ENCODE measurements around the gene MRPL12.

MRPL12 gene

DNA sequence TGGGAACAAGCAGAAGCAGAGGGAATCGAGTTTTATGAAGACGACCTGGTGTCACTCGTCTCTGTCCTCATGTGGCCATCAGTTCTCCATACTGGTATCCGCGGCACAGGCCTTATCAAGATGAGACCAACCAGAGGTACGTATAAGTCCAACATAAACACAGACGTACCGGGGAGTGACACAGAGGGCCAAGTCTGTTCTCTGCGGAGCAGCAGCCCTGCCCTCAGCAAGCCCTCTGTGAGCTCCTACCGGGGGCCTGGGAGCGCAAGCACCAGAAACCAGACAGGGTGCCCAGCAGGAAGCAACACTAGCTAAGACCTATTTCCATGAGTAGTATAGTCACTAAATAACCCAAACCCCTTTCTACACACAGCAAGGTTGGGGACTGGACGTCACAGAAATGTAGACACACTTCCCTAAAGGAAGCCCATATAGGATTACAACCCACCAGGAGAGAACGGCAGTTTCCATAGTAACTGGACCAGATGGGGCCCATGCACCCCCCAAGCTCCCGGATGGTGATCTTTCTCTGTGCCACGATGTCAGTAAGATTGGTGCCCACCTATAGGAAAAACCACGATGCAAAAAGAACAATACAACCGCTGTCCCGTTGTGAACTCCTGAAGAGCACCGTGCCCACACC lies 20.5 kb upstream of the MRPL12 start:
- no peak for DNase-seq (ENCODE audit: low read depth in 2 of 2)

DNA sequence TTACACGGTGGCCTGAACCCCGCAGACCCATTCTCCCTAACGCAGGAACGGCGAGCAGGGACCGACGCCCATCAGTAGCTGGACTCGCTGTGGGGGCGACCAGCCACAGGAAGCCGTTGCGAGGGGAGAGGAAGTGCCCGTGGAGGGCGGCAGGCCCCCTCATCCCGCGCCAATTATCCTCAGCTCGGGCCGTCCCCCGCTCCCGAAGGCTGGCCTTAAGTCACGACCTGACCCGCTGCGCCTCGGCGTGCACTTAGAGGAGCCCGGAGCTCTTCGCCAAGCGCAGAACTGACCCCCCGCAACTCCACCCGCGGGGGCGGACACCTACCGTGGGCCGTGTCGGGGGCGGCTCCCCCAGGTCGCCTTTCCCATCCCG lies 20.0 kb upstream of the MRPL12 start:
- no peak for DNase-seq (ENCODE audit: low read depth in 2 of 2)

DNA sequence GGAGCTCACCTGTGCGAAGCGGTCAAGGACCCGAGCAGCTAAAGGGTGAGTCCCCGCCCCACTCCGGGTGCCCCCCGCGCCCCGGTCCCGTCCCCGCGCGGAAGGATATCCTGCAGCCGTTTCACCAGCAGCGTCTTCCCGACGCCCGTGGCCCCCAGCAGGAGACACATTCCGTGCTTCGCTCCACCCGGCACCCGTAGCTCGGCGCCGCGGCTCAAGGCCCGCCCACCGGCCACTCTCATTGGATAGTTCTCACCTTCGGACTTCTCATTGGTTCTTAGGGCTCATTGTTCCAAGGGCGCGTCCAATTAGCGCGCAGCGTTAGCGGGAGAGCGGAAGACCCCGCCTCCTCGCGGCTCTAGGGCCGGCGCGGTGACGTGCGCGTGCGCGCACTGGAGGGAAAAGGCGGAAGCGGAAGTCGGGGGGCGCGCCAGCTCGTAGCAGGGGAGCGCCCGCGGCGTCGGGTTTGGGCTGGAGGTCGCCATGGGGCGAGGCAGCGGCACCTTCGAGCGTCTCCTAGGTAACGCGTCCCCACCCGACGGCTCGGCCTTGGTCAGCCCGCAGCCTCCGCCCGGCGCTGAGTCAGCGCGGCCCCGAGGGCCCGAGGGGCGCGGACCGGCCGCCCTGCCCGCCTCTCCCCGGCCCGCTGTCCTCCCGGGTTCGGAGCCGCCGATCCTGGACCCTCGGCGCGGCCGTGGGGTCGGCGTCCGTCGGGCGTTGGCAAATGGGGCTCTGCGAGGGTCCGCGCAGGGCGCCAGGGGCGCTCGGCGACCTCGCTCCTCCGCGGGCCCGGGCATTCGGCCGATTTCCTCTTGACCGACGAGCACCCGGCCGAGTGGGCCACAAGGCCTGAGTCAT lies 19.4 kb upstream of the MRPL12 start, which contains the start of the genes ARL16 and HGS:
ARL16 (minus strand) TSS at position 214 of the 858 bp plus-strand sequence; CDS start at position 170, 44 bp downstream.
HGS (plus strand) TSS at position 428 of the 858 bp plus-strand sequence; CDS start at position 484, 56 bp downstream.
- peak; percentile 95 for DNase-seq (ENCODE audit: low read depth in 2 of 2)

DNA sequence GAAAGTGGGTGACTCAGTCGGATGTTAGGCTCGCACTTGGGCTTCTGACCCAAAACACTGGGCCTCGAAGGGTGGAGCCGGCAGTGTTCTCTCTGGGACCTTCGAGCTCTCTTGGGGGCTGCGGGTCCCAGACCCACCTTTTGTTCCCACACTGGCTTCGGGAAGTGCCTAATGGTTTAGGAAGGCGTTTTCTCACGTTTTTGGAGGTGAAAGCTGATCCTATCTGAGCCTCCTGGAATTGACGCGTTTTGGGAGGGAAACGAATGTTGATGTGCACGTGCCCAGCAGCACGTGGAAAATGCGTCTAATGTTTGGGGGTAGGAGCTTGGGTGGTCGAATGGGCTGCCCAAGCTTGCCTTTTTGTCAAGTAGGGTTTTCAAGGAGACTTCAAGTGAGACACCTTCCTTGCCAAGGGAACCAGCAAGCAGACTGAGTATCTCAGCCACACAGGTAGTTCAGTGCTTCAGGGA lies 18.7 kb upstream of the MRPL12 start:
- DNase-seq (ENCODE audit: low read depth in 2 of 2) = no peak

DNA sequence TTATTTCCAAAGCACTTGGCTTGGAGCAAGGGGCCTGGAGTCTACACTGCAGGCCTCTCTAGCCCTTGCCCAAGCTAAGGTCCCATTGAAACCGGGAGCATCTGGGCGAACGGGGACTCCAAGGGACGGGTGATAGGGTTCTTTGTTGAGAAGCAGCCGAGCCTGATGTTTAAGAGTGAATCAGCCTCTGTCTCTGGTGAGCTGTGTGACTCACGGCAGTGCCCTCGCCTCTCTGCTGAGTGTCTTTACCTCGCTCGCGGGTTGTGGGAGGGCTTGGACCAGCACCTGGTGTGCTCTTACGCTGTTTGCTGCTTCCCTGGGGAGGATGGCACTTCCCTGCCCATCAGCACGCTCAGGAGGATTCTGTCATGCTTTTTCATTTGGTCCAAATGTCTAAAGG lies 18.1 kb upstream of the MRPL12 start:
- peak; percentile 40 to 45 for DNase-seq (ENCODE audit: low read depth in 2 of 2)

DNA sequence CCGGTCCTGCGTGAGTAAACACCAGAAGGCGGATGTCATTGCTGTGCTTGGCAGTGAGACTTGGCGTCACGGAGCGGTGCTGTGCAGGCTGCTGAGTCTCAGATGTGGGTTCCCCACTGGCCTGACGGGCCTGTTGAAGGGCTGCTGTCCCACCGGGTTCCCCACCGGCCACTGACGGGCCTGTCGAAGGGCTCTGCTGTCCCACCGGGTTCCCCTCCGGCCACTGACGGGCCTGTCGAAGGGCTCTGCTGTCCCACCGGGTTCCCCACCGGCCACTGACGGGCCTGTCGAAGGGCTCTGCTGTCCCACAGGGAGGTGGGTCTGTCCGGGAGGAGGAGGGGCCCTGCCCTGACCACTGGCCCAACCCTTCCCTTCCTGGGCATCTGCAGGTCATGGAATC lies 16.6 kb upstream of the MRPL12 start:
- DNase-seq (ENCODE audit: low read depth in 2 of 2) = no peak

DNA sequence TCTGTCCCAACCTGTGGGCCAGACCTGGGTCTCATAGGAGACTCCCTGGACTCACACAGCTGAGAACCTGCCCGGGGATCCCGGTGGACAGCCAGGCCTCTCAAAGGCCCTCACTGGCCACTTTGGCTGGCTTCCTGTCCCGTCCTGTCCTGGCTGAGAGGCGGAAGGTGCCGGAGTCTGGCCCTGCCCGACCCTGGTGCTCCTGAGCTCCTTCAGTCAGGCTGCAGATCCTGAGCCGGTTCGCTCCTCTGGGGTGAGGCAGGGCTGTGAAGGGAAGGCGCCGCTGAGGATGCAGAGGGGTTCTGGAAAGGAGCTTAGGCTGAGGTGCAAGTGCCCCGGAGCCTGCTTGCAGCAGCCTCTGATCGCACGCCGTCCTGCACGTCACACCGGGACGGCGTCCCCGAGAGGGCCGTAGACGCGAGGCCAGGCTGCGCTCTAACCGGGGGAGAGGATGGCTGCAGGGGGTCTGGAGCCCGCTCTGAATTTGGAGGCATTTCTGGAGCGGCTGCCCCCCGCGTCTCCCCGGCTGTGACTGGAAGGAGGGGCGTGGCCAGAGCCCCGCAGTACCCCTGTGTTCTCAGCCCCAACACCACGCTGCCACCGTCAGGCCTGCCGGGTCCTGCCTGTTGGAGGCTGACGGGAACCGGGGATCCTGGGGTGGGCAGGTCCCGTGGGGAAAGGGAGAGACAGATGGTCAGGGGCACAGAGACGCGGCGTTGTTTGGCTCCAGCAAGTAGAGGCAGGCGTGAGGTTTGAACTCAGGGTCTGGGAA lies 15.2 kb upstream of the MRPL12 start:
- no peak for DNase-seq (ENCODE audit: low read depth in 2 of 2)

DNA sequence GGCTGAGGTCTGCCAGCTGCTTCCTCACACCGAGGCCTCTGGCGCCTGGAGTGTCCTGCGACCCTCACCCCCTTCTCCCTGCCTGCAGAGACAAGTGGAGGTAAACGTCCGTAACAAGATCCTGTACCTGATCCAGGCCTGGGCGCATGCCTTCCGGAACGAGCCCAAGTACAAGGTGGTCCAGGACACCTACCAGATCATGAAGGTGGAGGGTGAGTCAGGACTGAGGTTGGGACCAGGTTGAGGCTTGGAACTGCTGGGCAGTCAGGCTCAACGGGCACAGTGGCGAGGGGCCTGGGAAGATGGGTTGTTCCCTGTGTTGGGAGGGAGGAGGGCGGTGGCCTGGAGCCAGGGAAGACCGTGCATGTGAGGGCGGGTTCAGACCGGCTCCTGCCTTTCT lies 14.6 kb upstream of the MRPL12 start:
- no peak for DNase-seq (ENCODE audit: low read depth in 2 of 2)

DNA sequence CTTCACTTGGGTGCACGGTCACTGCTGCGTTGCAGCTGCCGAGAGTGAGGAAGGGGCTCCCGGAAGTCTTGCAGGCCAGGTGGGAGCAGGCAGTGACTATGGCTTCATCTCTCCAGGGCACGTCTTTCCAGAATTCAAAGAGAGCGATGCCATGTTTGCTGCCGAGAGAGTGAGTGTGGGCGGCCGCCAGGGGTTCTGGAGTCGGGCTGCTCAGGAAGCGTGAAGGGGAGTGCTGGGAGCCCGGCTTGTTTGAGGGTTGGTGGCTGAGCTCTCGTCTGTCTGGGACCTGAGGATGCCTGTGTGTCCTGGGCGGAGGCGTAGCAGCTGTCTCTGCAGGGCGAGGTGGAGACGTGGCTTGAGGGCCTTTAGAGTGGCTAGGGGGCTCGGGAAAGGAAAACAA lies 13.1 kb upstream of the MRPL12 start:
- no peak for DNase-seq (ENCODE audit: low read depth in 2 of 2)

DNA sequence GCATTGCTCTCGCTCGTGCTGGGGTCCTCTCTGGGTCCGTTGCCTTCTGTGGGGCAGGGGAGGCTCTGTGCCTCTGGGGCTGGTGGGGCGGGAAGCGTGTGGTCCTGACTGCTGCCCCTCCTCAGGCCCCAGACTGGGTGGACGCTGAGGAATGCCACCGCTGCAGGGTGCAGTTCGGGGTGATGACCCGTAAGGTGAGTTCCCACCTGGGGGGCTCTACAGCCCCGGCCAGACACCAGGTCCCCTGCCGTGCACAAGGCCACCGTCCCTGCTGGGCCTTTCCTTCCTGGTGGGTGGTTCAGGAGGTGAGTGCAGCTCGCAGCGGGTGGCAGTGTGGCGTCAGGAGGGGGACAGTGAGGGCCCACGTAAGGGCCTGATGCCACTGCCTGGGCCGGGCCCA lies 12.6 kb upstream of the MRPL12 start:
- no peak for DNase-seq (ENCODE audit: low read depth in 2 of 2)

DNA sequence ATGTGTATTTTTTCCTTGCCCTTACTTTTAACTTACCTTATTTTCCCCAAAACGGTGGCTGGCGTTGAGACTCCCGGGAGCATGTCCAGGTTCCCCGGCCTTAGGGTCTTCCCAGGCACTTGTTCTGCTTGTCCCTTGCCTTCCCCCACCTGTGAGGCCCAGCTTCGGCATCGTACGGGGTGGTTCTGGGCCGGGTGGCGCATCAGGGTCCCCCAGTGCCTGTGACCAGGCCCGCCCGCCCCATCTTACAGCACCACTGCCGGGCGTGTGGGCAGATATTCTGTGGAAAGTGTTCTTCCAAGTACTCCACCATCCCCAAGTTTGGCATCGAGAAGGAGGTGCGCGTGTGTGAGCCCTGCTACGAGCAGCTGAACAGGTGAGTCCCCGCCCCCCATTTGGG lies 12.0 kb upstream of the MRPL12 start:
- DNase-seq (ENCODE audit: low read depth in 2 of 2) = no peak

DNA sequence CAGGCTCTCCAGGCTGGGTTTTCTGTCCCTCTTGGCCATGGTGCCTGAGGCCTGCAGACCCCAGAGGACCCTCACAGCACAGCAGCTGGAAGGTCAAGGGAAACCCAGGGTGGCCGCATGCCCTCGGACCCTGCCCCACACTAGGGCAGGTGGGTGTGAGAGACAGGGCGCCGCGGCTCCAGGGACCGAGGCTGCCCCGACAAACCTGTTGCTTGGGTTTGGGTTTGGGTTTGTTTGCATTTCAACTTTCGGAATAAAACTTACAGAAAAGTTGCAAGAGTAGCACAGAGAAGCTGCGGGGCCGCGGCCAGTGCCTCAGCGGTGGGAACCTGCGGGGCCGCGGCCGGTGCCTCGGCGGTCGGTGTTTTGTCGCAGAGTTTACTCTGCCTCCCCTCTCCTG lies 11.6 kb upstream of the MRPL12 start:
- no peak for DNase-seq (ENCODE audit: low read depth in 2 of 2)

DNA sequence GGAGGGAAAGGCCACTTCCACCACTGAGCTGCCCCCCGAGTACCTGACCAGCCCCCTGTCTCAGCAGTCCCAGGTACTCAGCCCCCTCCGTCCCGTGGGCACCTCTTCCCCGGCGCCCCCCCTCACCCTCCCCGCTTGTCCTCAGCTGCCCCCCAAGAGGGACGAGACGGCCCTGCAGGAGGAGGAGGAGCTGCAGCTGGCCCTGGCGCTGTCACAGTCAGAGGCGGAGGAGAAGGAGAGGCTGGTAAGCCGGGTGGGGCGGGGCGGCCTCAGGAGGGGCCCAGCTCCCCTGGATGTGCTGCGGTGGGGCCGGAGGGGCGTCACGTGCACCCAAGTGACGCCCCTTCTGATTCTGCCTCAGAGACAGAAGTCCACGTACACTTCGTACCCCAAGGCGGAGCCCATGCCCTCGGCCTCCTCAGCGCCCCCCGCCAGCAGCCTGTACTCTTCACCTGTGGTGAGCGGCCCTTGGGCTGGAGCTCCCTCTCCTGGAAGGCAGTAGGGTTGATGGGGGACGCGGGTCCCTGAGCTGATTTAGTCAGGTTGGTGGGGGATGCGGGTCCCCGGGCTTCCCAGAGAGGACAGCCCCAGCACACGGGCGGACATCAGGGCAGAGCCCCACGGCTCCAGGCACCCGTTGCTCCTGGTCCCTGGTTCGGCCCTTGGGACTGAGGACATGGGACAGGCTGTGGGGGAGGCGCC lies 9.5 kb upstream of the MRPL12 start:
- no peak for DNase-seq (ENCODE audit: low read depth in 2 of 2)

DNA sequence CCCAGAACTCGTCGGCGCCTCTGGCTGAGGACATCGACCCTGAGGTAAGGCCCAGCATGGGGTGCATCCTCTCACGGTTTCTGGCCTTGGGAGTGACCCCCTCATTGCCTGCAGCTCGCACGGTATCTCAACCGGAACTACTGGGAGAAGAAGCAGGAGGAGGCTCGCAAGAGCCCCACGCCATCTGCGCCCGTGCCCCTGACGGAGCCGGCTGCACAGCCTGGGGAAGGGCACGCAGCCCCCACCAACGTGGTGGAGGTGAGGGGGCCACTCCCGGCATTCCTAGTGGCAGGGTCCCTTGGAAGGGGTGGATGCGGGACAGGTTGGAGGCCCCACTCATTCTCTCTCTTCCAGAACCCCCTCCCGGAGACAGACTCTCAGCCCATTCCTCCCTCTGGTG lies 8.4 kb upstream of the MRPL12 start:
- DNase-seq (ENCODE audit: low read depth in 2 of 2) = no peak

DNA sequence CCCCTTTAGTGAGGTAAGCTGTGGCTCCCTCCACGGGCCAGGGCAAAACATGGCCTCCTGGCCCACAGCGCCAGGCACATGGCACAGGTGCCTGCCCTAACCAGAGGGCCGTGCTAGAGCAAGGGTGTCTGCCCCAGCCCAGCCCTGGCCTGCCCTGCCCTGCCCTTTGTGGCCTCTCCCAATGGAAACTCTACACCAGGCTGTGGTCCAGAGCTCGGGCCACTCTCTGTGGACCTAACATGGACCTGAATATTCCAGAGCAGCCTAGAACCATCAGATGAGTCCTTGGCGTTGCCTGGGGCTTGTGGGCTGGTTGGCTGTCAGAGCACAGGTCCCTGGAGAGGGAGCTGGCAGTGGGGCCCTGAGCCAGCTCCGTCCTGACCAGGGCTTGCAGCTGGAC lies 8.0 kb upstream of the MRPL12 start:
- no peak for DNase-seq (ENCODE audit: low read depth in 2 of 2)

DNA sequence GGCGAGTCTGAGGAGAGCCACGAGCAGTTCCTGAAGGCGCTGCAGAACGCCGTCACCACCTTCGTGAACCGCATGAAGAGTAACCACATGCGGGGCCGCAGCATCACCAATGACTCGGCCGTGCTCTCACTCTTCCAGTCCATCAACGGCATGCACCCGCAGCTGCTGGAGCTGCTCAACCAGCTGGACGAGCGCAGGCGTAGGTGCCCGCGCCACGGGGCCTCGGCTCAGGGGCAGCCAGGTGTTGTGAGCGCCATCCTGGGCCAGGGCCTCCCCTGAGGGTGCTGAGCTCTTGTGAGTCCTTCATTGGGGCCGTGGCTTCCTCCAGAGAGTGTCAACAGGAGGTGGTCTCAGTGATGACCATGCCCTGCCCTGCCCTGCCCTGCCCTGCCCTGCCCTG lies 7.4 kb upstream of the MRPL12 start:
- DNase-seq (ENCODE audit: low read depth in 2 of 2) = no peak

DNA sequence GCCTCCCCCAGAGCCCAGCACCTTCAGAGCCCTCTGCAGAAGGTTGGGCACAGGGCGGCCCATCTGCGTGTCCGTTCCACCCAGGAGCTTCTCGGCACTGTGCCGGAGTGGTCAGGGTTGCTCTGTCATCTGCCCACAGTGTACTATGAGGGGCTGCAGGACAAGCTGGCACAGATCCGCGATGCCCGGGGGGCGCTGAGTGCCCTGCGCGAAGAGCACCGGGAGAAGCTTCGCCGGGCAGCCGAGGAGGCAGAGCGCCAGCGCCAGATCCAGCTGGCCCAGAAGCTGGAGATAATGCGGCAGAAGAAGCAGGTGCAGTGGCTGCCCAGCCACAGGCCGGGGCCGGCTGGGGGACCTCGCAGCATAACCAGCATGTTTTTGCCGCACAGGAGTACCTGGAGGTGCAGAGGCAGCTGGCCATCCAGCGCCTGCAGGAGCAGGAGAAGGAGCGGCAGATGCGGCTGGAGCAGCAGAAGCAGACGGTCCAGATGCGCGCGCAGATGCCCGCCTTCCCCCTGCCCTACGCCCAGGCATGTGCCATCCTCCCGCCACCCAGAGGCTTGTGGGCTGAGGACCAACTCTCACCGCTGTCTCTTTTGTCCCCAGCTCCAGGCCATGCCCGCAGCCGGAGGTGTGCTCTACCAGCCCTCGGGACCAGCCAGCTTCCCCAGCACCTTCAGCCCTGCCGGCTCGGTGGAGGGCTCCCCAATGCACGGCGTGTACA lies 6.8 kb upstream of the MRPL12 start:
- DNase-seq (ENCODE audit: low read depth in 2 of 2) = no peak

DNA sequence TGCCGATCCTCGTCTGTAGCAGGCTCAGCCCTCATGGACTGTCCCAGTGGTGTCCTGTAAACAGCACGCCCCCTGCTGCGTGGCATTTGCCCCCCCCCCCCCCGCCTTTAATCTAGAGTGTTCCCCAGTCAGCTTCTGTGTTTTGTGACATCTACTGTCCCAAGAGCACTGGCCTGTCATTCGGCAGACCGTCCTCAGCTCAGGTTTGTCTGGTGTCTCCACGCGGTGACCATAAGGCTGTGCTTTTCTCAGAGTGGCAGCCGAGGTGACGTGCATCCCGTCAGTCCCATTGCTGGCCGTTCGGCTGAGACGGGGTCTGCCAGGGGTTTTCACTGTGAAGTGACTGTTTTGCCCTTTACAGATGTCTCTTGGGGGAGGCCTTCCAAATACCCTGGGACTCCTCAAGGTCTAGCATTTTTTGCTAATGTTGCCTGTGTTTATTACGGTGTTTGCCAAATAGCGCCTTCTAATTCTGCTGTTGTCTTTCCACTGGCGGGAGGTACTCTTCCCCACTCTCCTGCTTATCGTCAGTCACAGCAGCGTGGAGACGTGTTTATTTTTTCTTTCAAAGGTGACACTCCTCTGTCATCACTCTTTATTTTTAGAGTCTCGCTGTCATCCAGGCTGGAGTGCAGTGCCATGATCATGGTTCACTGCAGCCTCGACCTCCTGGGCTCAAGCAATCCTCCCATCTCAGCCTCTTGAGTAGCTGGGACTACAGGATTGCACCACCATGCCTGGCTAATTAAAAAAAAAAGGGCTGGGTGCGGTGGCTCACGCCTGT lies 5.7 kb upstream of the MRPL12 start:
- DNase-seq (ENCODE audit: low read depth in 2 of 2) = no peak

DNA sequence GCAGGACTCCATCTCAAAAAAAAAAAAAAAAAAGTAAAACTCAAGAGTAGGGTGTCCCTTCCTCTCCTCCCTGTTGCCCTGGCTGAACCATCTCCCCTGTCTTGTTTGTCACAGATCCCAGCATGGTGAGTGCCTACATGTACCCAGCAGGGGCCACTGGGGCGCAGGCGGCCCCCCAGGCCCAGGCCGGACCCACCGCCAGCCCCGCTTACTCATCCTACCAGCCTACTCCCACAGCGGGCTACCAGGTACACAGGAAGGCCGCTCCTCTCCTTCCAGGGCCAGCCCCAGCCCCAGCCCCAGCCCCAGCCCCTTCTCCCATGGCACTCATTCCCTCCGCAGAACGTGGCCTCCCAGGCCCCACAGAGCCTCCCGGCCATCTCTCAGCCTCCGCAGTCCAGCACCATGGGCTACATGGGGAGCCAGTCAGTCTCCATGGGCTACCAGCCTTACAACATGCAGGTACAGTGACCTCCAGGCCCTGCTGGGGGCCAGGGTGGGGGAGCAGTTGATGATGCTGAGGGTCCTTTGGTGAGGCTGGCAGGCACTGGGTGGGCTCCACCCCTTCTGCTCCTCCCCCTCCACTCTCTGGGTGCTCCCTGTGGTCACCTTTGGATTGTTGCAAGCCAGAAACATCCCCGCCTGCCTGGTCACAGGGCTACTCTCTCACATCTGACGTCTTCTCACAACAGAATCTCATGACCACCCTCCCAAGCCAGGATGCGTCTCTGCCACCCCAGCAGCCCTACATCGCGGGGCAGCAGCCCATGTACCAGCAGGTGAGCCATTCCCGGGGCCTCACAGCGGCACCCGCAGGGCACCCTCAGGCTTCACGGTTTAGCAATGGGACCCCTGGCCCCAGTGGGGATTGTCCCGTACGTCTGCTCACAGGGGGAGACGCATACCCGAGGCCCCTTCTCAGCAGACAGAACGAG lies 2.5 kb upstream of the MRPL12 start:
- no peak for DNase-seq (ENCODE audit: low read depth in 2 of 2)

All from stimulated activated CD8-positive, alpha-beta memory T cell treated with anti-CD3 and anti-CD28 coated beads, Interleukin-7, amount 100 ng/mL, for 4 hours (primary cell).